H1 (cell line): Measurements from ENCODE around the gene APMAP. TPM values are rescaled to one million over a fixed set of nuclear protein-coding genes. Genes with fewer than 3 reads are reported as not detected.

Experiments used
- CTCF ChIA-PET: fragments of 300-600 bp; sonication (Branson Sonifier 250); formaldehyde crosslinking; loops from one replicate; lab custom pipeline; 2021; ENCODE audit not compliant: partially characterized antibody; lab: Charles Lee
- POLR2A ChIA-PET: fragments of 300-600 bp; sonication (Branson Sonifier 250); formaldehyde crosslinking; loops from one replicate; lab custom pipeline; 2021; ENCODE audit warnings: inconsistent platforms; ENCODE audit not compliant: partially characterized antibody; lab: Charles Lee
- DNase-seq, 2 experiments: peaks; one replicate each; pipeline versions ENCODE4 v3.0.0 to v3.0.0-alpha.2; 2010 to 2022; ENCODE audit warnings: low spot score in 2 of 2, low read depth in 1 of 2, mixed read lengths in 1 of 2
- FAIRE-seq: peaks from 2 replicates; lab custom pipeline; 2011; peaks lifted over from hg19 to GRCh38; lab: Jason Lieb, UNC
- H2AFZ ChIP-seq: 2 replicates; pipeline ENCODE4 v1.8.1; 2012; ENCODE audit warnings: low read length, inconsistent platforms
- H2AK5ac ChIP-seq: 2 replicates; pipeline ENCODE4 v1.6.1; 2013; ENCODE audit warnings: low read depth, low read length
- H2BK120ac ChIP-seq: replicated peaks from 2 replicates; pipeline ENCODE3; 2013; ENCODE audit warnings: low read depth, low read length, inconsistent platforms
- H2BK12ac ChIP-seq: 2 replicates; pipeline ENCODE4 v1.6.1; 2013; ENCODE audit warnings: low read depth, low read length
- H2BK15ac ChIP-seq: 2 replicates; pipeline ENCODE4 v1.6.1; 2013; ENCODE audit warnings: low read length
- H2BK20ac ChIP-seq: 2 replicates; pipeline ENCODE4 v1.6.1; 2013; ENCODE audit warnings: low read length
- H2BK5ac ChIP-seq: 2 replicates; pipeline ENCODE4 v1.6.1; 2013; ENCODE audit warnings: low read depth, low read length
- H3K14ac ChIP-seq: 2 replicates; pipeline ENCODE4 v1.6.1; 2013; ENCODE audit warnings: inconsistent platforms; ENCODE audit not compliant: insufficient read length
- H3K18ac ChIP-seq: 2 replicates; pipeline ENCODE4 v1.6.1; 2013; ENCODE audit warnings: low read length; ENCODE audit errors: extremely low read depth
- H3K23ac ChIP-seq: 2 replicates; pipeline ENCODE4 v1.6.1; 2013; ENCODE audit warnings: inconsistent platforms; ENCODE audit not compliant: insufficient read length
- H3K23me2 ChIP-seq: 2 replicates; pipeline ENCODE4 v1.6.1; 2013; ENCODE audit warnings: low read depth, low read length
- H3K27ac ChIP-seq: 2 replicates; pipeline ENCODE4 v1.6.1; 2011; ENCODE audit warnings: low read depth, low read length, inconsistent platforms
- H3K27me3 ChIP-seq, 4 experiments: replicated peaks in 1 of 4; 1 replicate in 1 of 4; 2 replicates in 3 of 4; pipeline versions ENCODE4 v1.6.1 to v1.8.1; 2011 to 2013; ENCODE audit warnings: low read length in 3 of 4, mild to moderate bottlenecking in 3 of 4, inconsistent platforms in 2 of 4, mixed read lengths in 2 of 4, moderate library complexity in 1 of 4; ENCODE audit not compliant: control insufficient read depth in 3 of 4, insufficient read depth in 3 of 4; ENCODE audit errors: extremely low read depth in 1 of 4
- H3K36me3 ChIP-seq, 4 experiments: 2 replicates each; pipeline versions ENCODE4 v1.6.1 to v1.8.1; 2011 to 2013; ENCODE audit warnings: mild to moderate bottlenecking in 4 of 4, low read length in 3 of 4, moderate library complexity in 2 of 4, control low read depth in 1 of 4, inconsistent platforms in 1 of 4; ENCODE audit not compliant: insufficient read depth in 4 of 4, control insufficient read depth in 2 of 4
- H3K4ac ChIP-seq: replicated peaks from 2 replicates; pipeline ENCODE3; 2013; ENCODE audit warnings: low read length, low read depth, mixed read lengths, inconsistent platforms; ENCODE audit not compliant: insufficient read length
- H3K4me1 ChIP-seq, 4 experiments: replicated peaks in 1 of 4; 1 replicate in 1 of 4; 2 replicates in 3 of 4; pipeline versions ENCODE4 v1.6.1 to v1.8.1; 2011 to 2013; ENCODE audit warnings: low read length in 3 of 4, inconsistent platforms in 2 of 4, mixed read lengths in 1 of 4; ENCODE audit not compliant: insufficient read depth in 4 of 4, control insufficient read depth in 3 of 4
- H3K4me2 ChIP-seq, 2 experiments: 2 replicates each; pipeline versions ENCODE4 v1.6.1 to v1.8.1; 2011 to 2013; ENCODE audit warnings: low read depth in 2 of 2, low read length in 2 of 2, control low read depth in 1 of 2, inconsistent platforms in 1 of 2, mild to moderate bottlenecking in 1 of 2; ENCODE audit not compliant: insufficient read depth in 1 of 2
- H3K4me3 ChIP-seq, 4 experiments: fragments of 200-600, 300-600 bp in 1 of 4; sonication (generic), shearing (Covaris generic), sonication (Bioruptor Twin) in 1 of 4; 2 replicates each; pipeline versions ENCODE4 v1.5.1 to v1.8.1; 2011 to 2016; ENCODE audit warnings: low read length in 4 of 4, low read depth in 3 of 4, control low read depth in 2 of 4, inconsistent platforms in 2 of 4, mild to moderate bottlenecking in 2 of 4, mixed read lengths in 1 of 4, moderate library complexity in 1 of 4; ENCODE audit not compliant: insufficient read depth in 2 of 4; ENCODE audit errors: extremely low read depth in 1 of 4
- H3K56ac ChIP-seq: replicated peaks from 2 replicates; pipeline ENCODE3; 2013; ENCODE audit warnings: low read depth, mild to moderate bottlenecking, mixed read lengths, low read length, inconsistent platforms; ENCODE audit not compliant: insufficient read length
- H3K79me1 ChIP-seq: 2 replicates; pipeline ENCODE4 v1.6.1; 2013; ENCODE audit warnings: low read depth, low read length, control low read depth
- H3K79me2 ChIP-seq, 2 experiments: 2 replicates each; pipeline versions ENCODE4 v1.6.1 to v1.8.1; 2012 to 2013; ENCODE audit warnings: low read length in 2 of 2, mild to moderate bottlenecking in 2 of 2, inconsistent platforms in 1 of 2; ENCODE audit not compliant: insufficient read depth in 2 of 2, control insufficient read depth in 1 of 2
- H3K9ac ChIP-seq, 4 experiments: replicated peaks in 1 of 4; 1 replicate in 1 of 4; 2 replicates in 3 of 4; pipeline versions ENCODE4 v1.6.1 to v1.8.1; 2011 to 2013; ENCODE audit warnings: low read depth in 3 of 4, low read length in 3 of 4, control low read depth in 2 of 4, mild to moderate bottlenecking in 2 of 4, moderate library complexity in 2 of 4, inconsistent platforms in 1 of 4; ENCODE audit errors: extremely low read depth in 1 of 4
- H3K9me3 ChIP-seq, 2 experiments: 2 replicates each; pipeline versions ENCODE4 v1.6.1 to v1.8.1; 2012 to 2013; ENCODE audit warnings: mild to moderate bottlenecking in 2 of 2, moderate library complexity in 2 of 2, control low read depth in 1 of 2, inconsistent platforms in 1 of 2, low read depth in 1 of 2, low read length in 1 of 2, mixed read lengths in 1 of 2; ENCODE audit not compliant: insufficient read depth in 2 of 2
- H4K20me1 ChIP-seq, 2 experiments: replicated peaks in 1 of 2; 2 replicates each; pipeline versions ENCODE3 to v1.8.1; 2011 to 2013; ENCODE audit warnings: inconsistent platforms in 2 of 2, low read length in 2 of 2, mild to moderate bottlenecking in 1 of 2; ENCODE audit not compliant: insufficient read depth in 2 of 2, control insufficient read depth in 1 of 2
- H4K5ac ChIP-seq: 2 replicates; pipeline ENCODE4 v1.6.1; 2013; ENCODE audit warnings: low read length, low read depth, mixed read lengths, inconsistent platforms; ENCODE audit not compliant: insufficient read length
- H4K8ac ChIP-seq: 2 replicates; pipeline ENCODE4 v1.8.0; 2013; ENCODE audit warnings: mild to moderate bottlenecking, moderate library complexity, low read length, inconsistent platforms; ENCODE audit not compliant: insufficient read depth; ENCODE audit errors: extremely low read depth
- H4K91ac ChIP-seq: replicated peaks from 2 replicates; pipeline ENCODE3; 2013; ENCODE audit warnings: low read length, mixed read lengths, inconsistent platforms; ENCODE audit not compliant: insufficient read length
- CHD1 ChIP-seq: IDR thresholded peaks from 2 replicates; pipeline ENCODE4 v1.6.1; 2012; ENCODE audit warnings: low read depth, low read length, improper control_type of control experiment
- EGR1 ChIP-seq: IDR thresholded peaks from 2 replicates; pipeline ENCODE4 v1.6.1; 2011; ENCODE audit warnings: low read depth, low read length, borderline replicate concordance
- WGBS, 2 experiments: shearing (Covaris generic) in 1 of 2; methylation state at CpG; one replicate each; pipeline versions ENCODE4 v1.1.6 to v1.1.7; 2013 to 2015; ENCODE audit warnings: low lambda C conversion rate in 2 of 2, mixed read lengths in 2 of 2, inconsistent platforms in 1 of 2, low coverage in 1 of 2, missing lambda C conversion rate in 1 of 2; ENCODE audit not compliant: insufficient replicate concordance in 2 of 2, insufficient coverage in 1 of 2, insufficient read length in 1 of 2; ENCODE audit errors: extremely low coverage in 1 of 2, missing lambda C conversion rate in 1 of 2; 5-methylcytosine and 5-hydroxymethylcytosine counted together
- polyA plus RNA-seq, 7 experiments: library from polyadenylated mRNA; depleted of rRNA in 3 of 7; stranded (reverse) in 5 of 7; unstranded in 2 of 7; fragments of >200 nt in 5 of 7; fragments of 200-250 nt in 2 of 7; gene quantifications; 1 replicate in 5 of 7; 2 replicates in 1 of 7; 4 replicates in 1 of 7; pipeline versions ENCODE4 v1.2.1 to v1.2.3, GENCODE V29; 2011 to 2013; ENCODE audit warnings: missing spikeins in 2 of 7, mixed read lengths in 2 of 7
- total RNA-seq: library from RNA; stranded (reverse); fragmentation: NEBNext Ultra II Directional; extraction: Animal tissue kit (Norgen Biotek cat#: 25700); gene quantifications from 2 replicates; pipeline ENCODE4 v1.2.1, GENCODE V29; 2021

APMAP gene
- total and polyA plus RNA-seq, 2 of the 8 experiments (the other 6 are each of a cell fraction or from before 2014, with no cell fraction given): 31.3 to 66.0 TPM

DNA sequence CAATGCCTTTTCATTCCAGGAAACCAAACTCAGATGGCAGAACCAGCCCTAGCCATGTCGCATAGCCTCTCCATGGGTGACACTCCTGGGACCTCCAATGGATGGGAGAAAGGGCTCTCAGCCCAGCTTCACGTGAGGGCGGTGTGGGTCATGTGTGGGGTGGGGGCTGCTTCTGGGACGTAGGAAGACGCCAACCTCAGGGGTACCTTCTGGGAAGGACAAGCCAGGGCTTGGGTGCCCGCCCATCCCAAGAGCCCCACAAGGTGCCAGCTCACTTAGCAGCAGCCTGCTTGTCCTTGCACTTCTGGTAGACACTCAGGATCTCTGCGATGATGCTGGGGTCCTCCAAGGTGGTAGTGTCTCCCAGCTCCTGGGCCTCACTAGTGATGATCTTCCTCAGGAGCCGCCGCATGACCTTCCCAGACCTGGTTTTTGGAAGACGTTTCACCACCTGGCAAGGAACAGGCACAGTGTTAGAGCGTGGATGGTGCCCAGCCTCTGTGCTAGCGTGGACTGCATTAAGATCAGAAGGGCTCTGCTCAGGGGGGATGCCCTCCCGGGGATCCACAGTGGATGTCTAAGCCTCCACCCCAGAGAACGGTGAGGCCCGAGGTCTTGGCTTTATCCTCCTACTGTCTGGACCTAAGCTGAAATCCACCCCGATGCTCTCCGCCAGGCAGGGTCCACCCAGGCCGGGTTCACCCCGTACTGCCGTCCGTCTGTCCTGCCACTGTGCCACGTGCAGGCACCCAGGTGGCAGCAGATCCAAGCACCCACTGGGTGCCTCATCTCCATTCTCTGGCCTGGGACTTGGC is 15.1 kb upstream of the APMAP start:
- Histone ChIP-seq H4K8ac (no peak overlapping the region), H2BK5ac (no peak overlapping the region), H3K4ac (no peak overlapping the region), H3K14ac (no peak overlapping the region), H3K36me3 (no peaks in the 10 kb centered on the region), H4K91ac (no peak overlapping the region), H2BK12ac (no peak overlapping the region), H3K4me1 (no peaks in the 10 kb centered on the region), H3K23me2 (no peaks in the 10 kb centered on the region), H4K5ac (no peak overlapping the region), H3K9ac (no peak overlapping the region), H3K56ac (no peak overlapping the region), H2AK5ac (no peak overlapping the region), H4K20me1 (no peaks in the 10 kb centered on the region), H3K27ac (no peak overlapping the region), H2AFZ (no peak overlapping the region), H3K9me3 (no peaks in the 10 kb centered on the region), H3K79me1 (no peaks in the 10 kb centered on the region), H3K4me3 (no peak overlapping the region), H3K18ac (no peak overlapping the region), H3K4me2 (no peak overlapping the region), H2BK15ac (no peak overlapping the region), H2BK20ac (no peak overlapping the region), H3K27me3 (no peaks in the 10 kb centered on the region), H2BK120ac (no peak overlapping the region), H3K79me2 (no peaks in the 10 kb centered on the region), H3K23ac (no peak overlapping the region)
- ChIA-PET CTCF (interaction anchor here (1.1 to 4.3 kb wide), 5 partner anchors 9 to 192 kb away, joined by 3 to 23 read pairs (median 6); no protein-coding TSS in a partner anchor), POLR2A (interaction anchor here (1.1 kb wide), 1 partner anchor 45 kb away, joined by 3 read pairs; no protein-coding TSS in a partner anchor)
- no peak for TF ChIP-seq EGR1
- no peak for TF ChIP-seq CHD1
- FAIRE-seq (no peak), DNase-seq (no peak)
- 87% methylated on average over 22 of the region's 22 CpGs; no CpG with 5 or more reads in 1 of the 2 experiments for WGBS, 2 experiments
